Neuronal stem cell (in vitro differentiated cells): ENCODE measurements around the gene NAT8L.

ENCODE experiments used
- DNase-seq: peaks from one replicate; pipeline ENCODE4 v3.0.0-alpha.2; 2013; ENCODE audit warnings: low spot score
- H2AFZ ChIP-seq: one replicate; pipeline ENCODE4 v1.6.1; 2013; ENCODE audit warnings: mild to moderate bottlenecking, low read length, inconsistent platforms
- H2AK5ac ChIP-seq: 2 replicates; pipeline ENCODE4 v1.6.1; 2013; ENCODE audit warnings: low read depth, mild to moderate bottlenecking, inconsistent platforms, low read length, moderate library complexity, mixed read lengths
- H2BK120ac ChIP-seq: 2 replicates; pipeline ENCODE4 v1.6.1; 2013; ENCODE audit warnings: low read depth, mild to moderate bottlenecking, inconsistent platforms, low read length, moderate library complexity, mixed read lengths
- H2BK12ac ChIP-seq: one replicate; pipeline ENCODE4 v1.6.1; 2013; ENCODE audit warnings: low read length, inconsistent platforms
- H2BK15ac ChIP-seq: 2 replicates; pipeline ENCODE4 v1.6.1; 2013; ENCODE audit warnings: mild to moderate bottlenecking, low read length, inconsistent platforms, mixed read lengths
- H2BK5ac ChIP-seq: one replicate; pipeline ENCODE4 v1.6.1; 2013; ENCODE audit warnings: inconsistent platforms, mild to moderate bottlenecking, low read length, moderate library complexity
- H3K14ac ChIP-seq: one replicate; pipeline ENCODE4 v1.6.1; 2013; ENCODE audit warnings: low read length, inconsistent platforms
- H3K18ac ChIP-seq: 2 replicates; pipeline ENCODE4 v1.6.1; 2013; ENCODE audit warnings: low read length, inconsistent platforms
- H3K23ac ChIP-seq: 2 replicates; pipeline ENCODE4 v1.6.1; 2013; ENCODE audit warnings: low read depth, mild to moderate bottlenecking, mixed read lengths, low read length, inconsistent platforms; ENCODE audit not compliant: poor library complexity
- H3K27ac ChIP-seq: replicated peaks from 3 replicates; pipeline ENCODE4 v1.5.1; 2013; ENCODE audit warnings: low read length, inconsistent platforms
- H3K27me3 ChIP-seq, 3 experiments: 2 replicates each; pipeline ENCODE4 v1.6.1; 2013; ENCODE audit warnings: low read length in 3 of 3, mild to moderate bottlenecking in 2 of 3, inconsistent platforms in 1 of 3, low read depth in 1 of 3, mixed read lengths in 1 of 3, moderate library complexity in 1 of 3; ENCODE audit not compliant: control insufficient read depth in 3 of 3, insufficient read depth in 3 of 3
- H3K36me3 ChIP-seq, 2 donors: replicated peaks in 1 of 2; 2 replicates each; pipeline ENCODE4 v1.6.1; 2013; ENCODE audit warnings: low read length in 2 of 2; ENCODE audit not compliant: control insufficient read depth in 2 of 2, insufficient read depth in 2 of 2
- H3K4ac ChIP-seq: 2 replicates; pipeline ENCODE4 v1.6.1; 2013; ENCODE audit warnings: inconsistent platforms, mild to moderate bottlenecking, low read length, moderate library complexity
- H3K4me1 ChIP-seq, 2 donors: 1 replicate in 1 of 2; 2 replicates in 1 of 2; pipeline ENCODE4 v1.6.1; 2013; ENCODE audit warnings: low read length in 2 of 2, low read depth in 1 of 2; ENCODE audit not compliant: control insufficient read depth in 2 of 2, insufficient read depth in 1 of 2
- H3K4me2 ChIP-seq: one replicate; pipeline ENCODE4 v1.6.1; 2013; ENCODE audit warnings: mild to moderate bottlenecking, low read length, inconsistent platforms; ENCODE audit not compliant: insufficient read depth, poor library complexity, severe bottlenecking
- H3K4me3 ChIP-seq, 2 donors: 2 replicates each; pipeline ENCODE4 v1.5.1; 2013; ENCODE audit warnings: low read length in 2 of 2, mild to moderate bottlenecking in 2 of 2, inconsistent platforms in 1 of 2, moderate library complexity in 1 of 2
- H3K79me1 ChIP-seq: one replicate; pipeline ENCODE4 v1.6.1; 2013; ENCODE audit warnings: low read depth, mild to moderate bottlenecking, inconsistent platforms, low read length, moderate library complexity
- H3K9ac ChIP-seq: one replicate; pipeline ENCODE4 v1.6.1; 2013; ENCODE audit warnings: mild to moderate bottlenecking, low read depth, low read length, inconsistent platforms; ENCODE audit not compliant: poor library complexity
- H3K9me3 ChIP-seq, 2 donors: replicated peaks in 1 of 2; 2 replicates each; pipeline versions ENCODE3 to v1.6.1; 2013; ENCODE audit warnings: low read length in 2 of 2, mild to moderate bottlenecking in 2 of 2, inconsistent platforms in 1 of 2, low read depth in 1 of 2, mixed read lengths in 1 of 2, moderate library complexity in 1 of 2; ENCODE audit not compliant: control insufficient read depth in 2 of 2, insufficient read depth in 1 of 2
- H4K8ac ChIP-seq: one replicate; pipeline ENCODE4 v1.6.1; 2013; ENCODE audit warnings: low read depth, mild to moderate bottlenecking, inconsistent platforms, low read length, moderate library complexity
- H4K91ac ChIP-seq: one replicate; pipeline ENCODE4 v1.6.1; 2013; ENCODE audit warnings: low read length, low read depth, mild to moderate bottlenecking, inconsistent platforms; ENCODE audit not compliant: poor library complexity
- WGBS, 2 donors: extraction: QIAGEN DNeasy Blood & Tissue Kit; methylation state at CpG; one replicate each; pipeline ENCODE4 v1.1.7; 2013; ENCODE audit warnings: missing lambda C conversion rate in 2 of 2, mixed read lengths in 1 of 2; ENCODE audit not compliant: insufficient read length in 2 of 2, insufficient replicate concordance in 1 of 2; ENCODE audit errors: extremely low coverage in 2 of 2; 5-methylcytosine and 5-hydroxymethylcytosine counted together

Gene NAT8L

DNA sequence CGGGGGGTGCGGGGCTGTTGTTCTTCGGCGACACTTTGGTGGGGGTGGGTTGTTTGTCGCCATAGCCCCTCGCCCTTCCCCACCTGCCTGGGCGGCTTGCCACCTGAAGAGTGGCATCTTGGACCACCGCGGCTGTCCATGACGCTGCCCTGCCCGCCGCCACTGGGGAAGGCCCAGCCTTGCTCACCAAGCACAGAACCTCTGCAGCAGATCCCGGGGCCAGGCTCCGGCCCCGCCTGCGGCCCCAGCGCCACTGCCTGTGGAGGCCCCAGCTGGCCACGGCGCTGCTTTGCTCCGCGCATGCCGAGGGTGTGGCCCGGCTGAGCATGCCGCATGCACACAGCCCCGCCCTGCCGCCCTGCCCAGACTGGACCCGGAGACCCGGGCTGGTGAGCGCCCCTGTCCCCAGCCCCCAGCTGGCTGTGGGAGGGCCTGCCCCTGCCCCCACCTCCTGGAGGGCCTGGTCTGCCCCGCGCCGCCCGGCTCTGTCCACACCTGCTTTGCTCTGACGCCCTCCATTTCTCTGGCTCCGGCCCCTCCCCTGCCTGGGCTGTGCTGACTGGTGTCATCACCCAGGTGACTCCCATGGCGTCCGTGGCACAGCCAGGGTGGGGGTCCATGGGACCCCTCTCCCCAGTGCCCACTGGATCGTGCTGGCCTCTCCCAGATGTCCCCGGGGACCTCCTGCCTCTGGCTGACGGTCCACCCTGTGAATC lies 5.3 kb downstream of the NAT8L start:
- no peak overlapping the region for H2BK120ac ChIP-seq
- peaks cover 3 to 54% of the 10 kb centered on the region in 2 donors for H3K36me3 ChIP-seq
- no peak overlapping the region for H3K4ac ChIP-seq
- H4K91ac ChIP-seq, result no peak overlapping the region
- peaks cover 7% of the 10 kb centered on the region for H3K79me1 ChIP-seq
- no peak overlapping the region for H2BK12ac ChIP-seq
- peaks cover 0 to 27% (median 10%) of the 10 kb centered on the region in 3 experiments for H3K27me3 ChIP-seq
- no CpG with 5 or more reads among the region's 40 CpGs for WGBS, 2 donors
- no peak overlapping the region for H3K4me3 ChIP-seq
- H4K8ac ChIP-seq, result no peak overlapping the region
- H2AK5ac ChIP-seq, result no peak overlapping the region
- no peak overlapping the region for H2AFZ ChIP-seq
- H2BK5ac ChIP-seq, result no peak overlapping the region
- no peak overlapping the region for H2BK15ac ChIP-seq
- peaks cover 0 to 2% of the 10 kb centered on the region in 2 donors for H3K9me3 ChIP-seq
- H3K9ac ChIP-seq, result no peak overlapping the region
- no peak overlapping the region for H3K23ac ChIP-seq
- no peak overlapping the region for H3K14ac ChIP-seq
- H3K4me1 ChIP-seq, result peaks cover 3 to 19% of the 10 kb centered on the region in 2 donors
- no peak overlapping the region for H3K4me2 ChIP-seq
- H3K18ac ChIP-seq, result no peak overlapping the region
- DNase-seq, result no peak
- H3K27ac ChIP-seq, result no peak overlapping the region

DNA sequence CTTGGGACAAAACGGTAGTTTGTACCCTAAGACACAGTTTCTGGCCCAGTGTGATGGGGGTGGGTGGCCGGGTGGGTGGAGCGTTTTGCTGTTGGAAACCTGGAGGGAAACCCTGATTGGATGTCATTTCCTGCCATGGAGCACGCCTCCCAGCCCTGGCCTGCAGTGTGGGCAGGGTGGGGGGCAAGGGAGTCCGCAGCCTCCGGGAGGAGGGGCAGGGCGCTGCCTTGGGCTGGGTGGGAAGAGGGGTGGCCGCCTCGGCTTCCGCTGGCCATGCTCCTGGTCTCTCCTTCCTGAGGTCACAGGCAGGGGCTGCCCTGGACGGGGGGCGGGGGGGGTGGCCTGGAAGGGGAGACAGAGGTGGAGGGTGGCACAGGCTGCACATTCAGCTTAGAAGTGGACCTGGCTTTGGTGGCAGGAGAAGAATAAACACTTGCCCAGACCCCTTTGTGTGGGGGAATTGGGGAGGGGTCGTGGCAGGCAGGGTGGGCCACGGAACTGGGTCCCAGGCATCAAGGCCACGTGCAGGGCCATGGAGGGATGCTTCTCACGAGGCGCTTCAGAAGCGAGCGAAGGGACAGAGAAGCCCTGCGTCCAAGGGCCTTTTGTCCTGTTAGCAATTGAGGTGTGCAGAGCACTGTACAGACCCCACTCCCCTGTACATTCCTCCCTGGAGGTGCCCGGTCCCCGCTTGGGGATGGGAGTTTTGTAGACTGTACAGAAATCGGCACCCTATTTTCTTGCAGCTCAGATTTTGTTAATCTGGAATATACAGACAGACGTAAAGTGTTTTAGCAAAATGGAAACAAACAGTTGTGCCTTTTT lies 6.2 kb downstream of the NAT8L start:
- no peak overlapping the region for H4K8ac ChIP-seq
- no peak overlapping the region for H3K14ac ChIP-seq
- peak overlapping the region; percentile 52 for H2AK5ac ChIP-seq
- DNase-seq, result no peak
- H2BK12ac ChIP-seq, result no peak overlapping the region
- no peak overlapping the region for H2BK120ac ChIP-seq
- H4K91ac ChIP-seq, result no peak overlapping the region
- H3K4me3 ChIP-seq, result no peak overlapping the region
- H2BK5ac ChIP-seq, result no peak overlapping the region
- no peak overlapping the region for H3K4ac ChIP-seq
- H2AFZ ChIP-seq, result no peak overlapping the region
- no peak overlapping the region for H3K23ac ChIP-seq
- no peak overlapping the region for H3K27ac ChIP-seq
- no peak overlapping the region for H2BK15ac ChIP-seq
- H3K9me3 ChIP-seq, result peaks cover 0 to 2% of the 10 kb centered on the region in 2 donors
- H3K9ac ChIP-seq, result no peak overlapping the region
- peaks cover 0 to 19% (median 4%) of the 10 kb centered on the region in 3 experiments for H3K27me3 ChIP-seq
- peaks cover 3% of the 10 kb centered on the region for H3K79me1 ChIP-seq
- peaks cover 3 to 26% of the 10 kb centered on the region in 2 donors for H3K4me1 ChIP-seq
- H3K4me2 ChIP-seq, result no peak overlapping the region
- H3K18ac ChIP-seq, result no peak overlapping the region
- H3K36me3 ChIP-seq, result peaks cover 3 to 54% of the 10 kb centered on the region in 2 donors
- WGBS, 2 donors, result no CpG with 5 or more reads among the region's 24 CpGs

DNA sequence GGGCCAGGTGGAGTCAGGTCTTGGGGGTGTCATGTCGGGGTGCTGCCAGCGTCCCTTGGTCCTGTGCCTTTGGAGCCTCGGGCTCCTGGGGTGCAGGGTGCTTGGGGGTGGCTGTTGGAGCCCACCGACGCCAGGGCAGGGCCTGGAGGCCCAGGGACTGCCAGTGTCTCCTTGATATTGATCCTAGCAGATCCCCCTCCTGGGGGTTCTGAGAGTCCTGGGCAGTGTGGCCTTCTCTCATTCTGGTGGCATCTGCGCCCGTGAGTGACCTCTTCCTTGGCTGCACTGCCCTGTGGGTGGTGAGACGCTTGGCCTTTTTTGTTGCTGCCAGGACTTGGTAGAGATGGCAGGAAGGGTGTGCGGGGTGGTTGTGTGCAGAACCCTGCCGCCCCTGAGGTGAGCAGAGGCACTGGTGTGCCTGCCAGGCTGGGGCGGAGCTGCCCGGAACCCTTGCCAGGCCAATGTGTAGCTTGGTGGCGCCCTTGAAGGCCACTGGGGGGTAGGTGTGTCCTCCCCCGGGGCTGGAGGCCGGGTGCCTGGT lies 7.0 kb downstream of the NAT8L start:
- no peak overlapping the region for H4K8ac ChIP-seq
- H3K27me3 ChIP-seq, result peaks cover 0 to 11% (median 0%) of the 10 kb centered on the region in 3 experiments
- H3K14ac ChIP-seq, result no peak overlapping the region
- H3K27ac ChIP-seq, result no peak overlapping the region
- no peak overlapping the region for H2AK5ac ChIP-seq
- H3K4me1 ChIP-seq, result peaks cover 3 to 27% of the 10 kb centered on the region in 2 donors
- H3K79me1 ChIP-seq, result peaks cover 4% of the 10 kb centered on the region
- no peak overlapping the region for H3K23ac ChIP-seq
- peaks cover 0 to 2% of the 10 kb centered on the region in 2 donors for H3K9me3 ChIP-seq
- WGBS, 2 donors, result no CpG with 5 or more reads among the region's 15 CpGs
- H2BK120ac ChIP-seq, result no peak overlapping the region
- no peak overlapping the region for H3K4me3 ChIP-seq
- H3K9ac ChIP-seq, result no peak overlapping the region
- H2BK12ac ChIP-seq, result peak overlapping the region; percentile 58
- peaks cover 3 to 54% of the 10 kb centered on the region in 2 donors for H3K36me3 ChIP-seq
- peak overlapping the region; percentile 57 for H3K18ac ChIP-seq
- DNase-seq, result no peak
- H4K91ac ChIP-seq, result no peak overlapping the region
- H2AFZ ChIP-seq, result no peak overlapping the region
- no peak overlapping the region for H2BK5ac ChIP-seq
- H3K4ac ChIP-seq, result no peak overlapping the region
- H2BK15ac ChIP-seq, result no peak overlapping the region
- no peak overlapping the region for H3K4me2 ChIP-seq
